BJ (cell line): ENCODE results near the gene SLC29A4. TPM values are rescaled to one million over a fixed set of nuclear protein-coding genes. Genes with fewer than 3 reads are reported as not detected.

Source experiments
- CTCF ChIA-PET: fragments of 350-600 bp; formaldehyde crosslinking; extraction: SDS; loops from one replicate; lab custom pipeline; 2021; ENCODE audit warnings: antibody characterized with exemption, inconsistent platforms; lab: Yijun Ruan, JAX
- POLR2A ChIA-PET: fragments of 300-600 bp; sonication (Branson Sonifier 250); formaldehyde crosslinking; extraction: SDS; loops from one replicate; lab custom pipeline; 2021; ENCODE audit warnings: antibody characterized with exemption; lab: Charles Lee
- DNase-seq: peaks from one replicate; pipeline ENCODE4 v3.0.0-alpha.2; 2011; ENCODE audit warnings: low read depth
- H3K27me3 ChIP-seq: 2 replicates; pipeline ENCODE4 v1.6.0; 2011; ENCODE audit warnings: low read length; ENCODE audit not compliant: control insufficient read depth, insufficient read depth
- H3K36me3 ChIP-seq: 2 replicates; pipeline ENCODE4 v1.5.1; 2011; ENCODE audit warnings: low read length; ENCODE audit not compliant: control insufficient read depth, insufficient read depth
- H3K4me3 ChIP-seq: 2 replicates; pipeline ENCODE4 v1.5.1; 2011; ENCODE audit warnings: low read depth, mild to moderate bottlenecking, control low read depth, low read length
- CTCF ChIP-seq: IDR thresholded peaks from 2 replicates; pipeline ENCODE4 v1.5.1; 2011; ENCODE audit warnings: low read depth, mild to moderate bottlenecking, control low read depth, inconsistent platforms, low read length, moderate library complexity; ENCODE audit not compliant: insufficient read depth
- polyA plus RNA-seq: library from polyadenylated mRNA; depleted of rRNA; stranded (reverse); fragments of >200 nt; gene quantifications from 2 replicates; pipeline ENCODE4 v1.2.3, GENCODE V29; 2011

Gene SLC29A4
- polyA plus RNA-seq, 1 experiment = 3.4 TPM

GRCh38 chr7:5343884-5344283, 61.1 kb downstream of the SLC29A4 start:
- H3K36me3 ChIP-seq = peaks cover 47% of the 10 kb centered on the region
- CTCF ChIA-PET = no interaction called here

GRCh38 chr7:5344342-5344741, 61.6 kb downstream of the SLC29A4 start:
- CTCF ChIA-PET = no interaction called here
- POLR2A ChIA-PET = no interaction called here
- DNase-seq = no peak
- Histone ChIP-seq H3K4me3 (no peak overlapping the region), H3K36me3 (peaks cover 45% of the 10 kb centered on the region), H3K27me3 (no peaks in the 10 kb centered on the region)
- no peak for TF ChIP-seq CTCF

More at GRCh38 chr7:5343884-5344283, 61.1 kb downstream of the SLC29A4 start:
- Histone ChIP-seq H3K27me3 (no peaks in the 10 kb centered on the region), H3K4me3 (no peak overlapping the region)
- TF ChIP-seq CTCF = no peak
- no peak for DNase-seq
- POLR2A ChIA-PET = no interaction called here

- DNase-seq = no peak
- no peak for TF ChIP-seq CTCF
- POLR2A ChIA-PET = no interaction called here
- H3K36me3 ChIP-seq = peaks cover 42% of the 10 kb centered on the region
- CTCF ChIA-PET = no interaction called here
- no peak overlapping the region for H3K4me3 ChIP-seq
- no peaks in the 10 kb centered on the region for H3K27me3 ChIP-seq
These were observed 62.4 kb downstream of the SLC29A4 start for GRCh38 chr7:5345171-5345570.

GRCh38 chr7:5345671-5346070, 62.9 kb downstream of the SLC29A4 start:
- ChIA-PET CTCF (no interaction called here), POLR2A (no interaction called here)
- H3K27me3 ChIP-seq = no peaks in the 10 kb centered on the region
- TF ChIP-seq CTCF = no peak
- no peak overlapping the region for H3K4me3 ChIP-seq
- H3K36me3 ChIP-seq = peaks cover 40% of the 10 kb centered on the region
- no peak for DNase-seq

- ChIA-PET POLR2A (no interaction called here), CTCF (no interaction called here)
- Histone ChIP-seq H3K4me3 (no peak overlapping the region), H3K27me3 (no peaks in the 10 kb centered on the region), H3K36me3 (peaks cover 44% of the 10 kb centered on the region)
- no peak for DNase-seq
- TF ChIP-seq CTCF = no peak
These were observed 65.6 kb downstream of the SLC29A4 start for GRCh38 chr7:5348134-5349004.
